SKM-1 treated with dmso at 0.1 percent for 144 hours (cell line): ENCODE results near the gene ZBTB46.
"Not testable (repeated sequence)": the region's sequence is repeated elsewhere in the genome, so short reads cannot be mapped to it uniquely, and the experiment has no call there.

Experiments
- DNase-seq: peaks from one replicate; lab custom pipeline; 2025; ENCODE audit not compliant: unreplicated experiment; lab: John Stamatoyannopoulos, UW

Gene ZBTB46

DNA sequence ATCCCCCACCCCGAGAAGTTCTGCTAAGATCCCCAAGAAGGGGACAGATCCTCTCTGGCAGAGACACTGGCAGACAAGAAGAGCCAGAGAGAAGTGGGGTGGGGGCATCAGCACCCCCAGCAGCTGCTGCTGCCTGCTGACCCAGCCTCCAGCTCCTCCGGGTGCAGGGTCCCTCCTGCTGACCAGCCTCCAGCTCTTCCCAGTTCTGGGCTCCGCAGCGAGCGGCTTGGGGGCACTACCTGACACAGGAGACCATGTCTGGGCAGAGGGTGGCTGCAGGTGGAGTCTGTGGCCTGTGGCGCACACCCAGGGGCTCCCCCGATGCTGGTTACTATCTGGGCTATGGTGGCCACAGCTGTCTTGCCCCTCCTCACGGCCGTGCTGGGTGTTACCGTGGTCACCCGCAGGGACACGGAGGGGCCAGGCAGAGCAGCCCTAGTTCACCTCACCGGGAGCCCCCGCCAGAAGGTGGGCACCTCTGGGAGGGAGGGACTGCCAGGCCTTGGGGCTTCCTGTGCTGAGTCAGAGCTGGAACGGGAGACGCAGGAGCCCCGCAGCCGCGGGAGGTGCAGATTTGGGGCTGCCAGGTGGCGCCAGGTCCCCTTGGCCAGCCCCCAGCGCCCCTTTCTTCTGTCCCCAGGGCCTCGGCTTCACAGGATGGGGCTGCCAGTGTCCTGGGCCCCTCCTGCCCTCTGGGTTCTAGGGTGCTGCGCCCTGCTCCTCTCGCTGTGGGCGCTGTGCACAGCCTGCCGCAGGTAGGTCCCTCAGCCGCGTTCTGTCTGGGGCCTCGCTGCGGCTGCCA, 94.0 kb downstream of the ZBTB46 start:
- DNase-seq = no peak

DNA sequence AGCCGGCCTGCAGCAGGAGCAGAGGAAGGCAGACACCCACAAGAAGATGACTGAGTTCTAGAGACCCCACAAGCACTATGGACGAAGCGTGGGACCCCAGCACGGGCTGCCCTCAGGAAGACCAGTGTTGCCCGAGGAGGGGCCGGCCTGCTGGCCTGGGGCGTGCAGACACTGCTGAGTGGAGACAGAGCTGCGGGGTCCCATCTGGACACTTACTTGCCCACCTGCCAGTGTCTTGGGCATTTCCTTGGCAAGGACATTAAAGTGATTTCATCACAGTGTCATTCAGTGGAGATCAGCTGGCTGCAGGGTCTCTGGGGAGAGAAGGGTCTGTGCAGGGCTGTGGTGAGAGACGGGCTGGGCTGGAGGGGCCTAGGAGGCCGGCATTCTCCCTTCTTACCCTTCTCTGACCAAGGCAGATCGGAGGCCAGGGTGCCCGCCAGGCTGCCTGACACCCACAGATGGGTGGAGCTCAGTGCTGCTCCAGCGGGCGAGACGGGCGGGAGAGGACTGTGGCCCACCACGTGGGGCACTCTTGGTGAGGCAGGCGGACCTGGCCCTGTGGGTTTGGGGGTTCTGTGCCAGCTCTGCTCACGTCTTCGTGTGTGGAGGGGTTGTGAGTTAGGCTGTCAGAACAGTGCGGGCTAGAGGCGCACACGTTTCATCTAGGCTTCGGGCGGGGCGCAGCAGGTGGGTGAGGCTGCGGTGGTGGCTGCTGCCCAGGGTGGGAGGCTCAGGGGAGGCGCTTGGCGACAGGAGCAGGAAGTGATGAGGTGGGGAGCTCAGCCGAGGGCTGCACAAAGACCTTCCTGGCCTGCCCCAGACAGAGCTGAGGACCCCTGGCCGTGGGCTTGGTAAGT, 95.0 kb downstream of the ZBTB46 start, which contains the start of gene LIME1:
TSS of gene LIME1 (plus strand) at position 806 of the 860 bp plus-strand sequence. CDS start 886 bp downstream, outside the sequence.
- DNase-seq = no peak

DNA sequence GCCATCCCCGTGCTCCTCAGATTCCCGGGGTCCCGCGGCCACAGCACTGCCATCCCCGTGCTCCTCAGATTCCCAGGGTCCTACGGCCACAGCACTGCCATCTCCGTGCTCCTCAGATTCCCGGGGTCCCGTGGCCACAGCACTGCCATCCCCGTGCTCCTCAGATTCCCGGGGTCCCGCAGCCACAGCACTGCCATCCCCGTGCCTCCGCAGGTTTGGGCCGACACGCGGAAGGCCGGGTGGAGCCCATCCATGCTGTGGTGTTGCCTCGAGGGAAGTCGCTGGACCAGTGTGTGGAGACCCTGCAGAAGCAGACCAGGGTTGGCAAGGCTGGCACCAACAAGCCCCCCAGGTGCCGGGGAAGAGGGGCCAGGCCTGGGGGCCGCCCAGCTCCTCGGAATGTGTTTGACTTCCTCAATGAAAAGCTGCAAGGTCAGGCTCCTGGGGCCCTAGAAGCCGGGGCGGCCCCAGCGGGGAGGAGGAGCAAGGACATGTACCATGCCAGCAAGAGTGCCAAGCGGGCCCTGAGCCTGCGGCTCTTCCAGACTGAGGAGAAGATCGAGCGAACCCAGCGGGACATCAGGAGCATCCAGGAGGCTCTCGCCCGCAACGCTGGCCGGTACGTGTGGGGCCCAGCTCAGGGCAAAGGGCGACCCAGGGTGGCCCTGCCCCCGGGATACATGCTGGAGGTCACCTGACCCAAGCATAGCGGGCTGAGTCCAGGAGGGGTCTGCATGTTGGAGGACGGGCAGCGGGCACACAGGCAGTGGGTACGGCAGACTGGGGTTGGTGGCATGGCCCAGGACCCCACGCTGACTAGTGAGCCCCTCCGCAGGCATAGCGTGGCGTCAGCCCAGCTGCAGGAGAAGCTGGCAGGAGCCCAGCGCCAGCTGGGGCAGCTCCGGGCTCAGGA, 95.9 kb downstream of the ZBTB46 start:
- DNase-seq = no peak

- DNase-seq = no peak
Measured at GRCh38 chr20:63734111-63734945, 96.7 kb downstream of the ZBTB46 start.

DNA sequence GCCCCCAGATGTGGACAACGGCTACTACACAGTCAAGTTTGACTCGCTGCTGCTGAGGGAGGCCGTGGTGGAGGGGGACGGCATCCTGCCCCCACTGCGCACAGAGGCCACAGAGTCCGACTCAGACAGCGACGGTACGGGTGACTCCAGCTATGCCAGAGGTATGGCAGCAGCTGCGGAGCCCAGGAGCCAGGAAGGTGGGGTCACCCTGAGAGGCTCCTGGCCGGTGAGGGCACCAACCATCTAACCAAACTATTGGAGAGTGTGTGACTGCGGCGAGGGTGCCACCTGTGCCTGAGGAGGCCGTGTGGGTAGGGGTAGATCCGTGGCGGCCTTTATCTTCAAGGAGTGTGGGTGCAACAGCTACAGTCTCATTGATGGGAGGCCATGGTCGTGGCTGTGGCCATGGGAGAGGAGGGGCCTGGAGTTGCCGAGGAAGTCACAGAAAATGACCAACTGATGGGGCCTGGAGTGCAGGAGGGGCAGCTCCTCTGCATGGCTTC, 97.4 kb downstream of the ZBTB46 start:
- DNase-seq = no peak

DNA sequence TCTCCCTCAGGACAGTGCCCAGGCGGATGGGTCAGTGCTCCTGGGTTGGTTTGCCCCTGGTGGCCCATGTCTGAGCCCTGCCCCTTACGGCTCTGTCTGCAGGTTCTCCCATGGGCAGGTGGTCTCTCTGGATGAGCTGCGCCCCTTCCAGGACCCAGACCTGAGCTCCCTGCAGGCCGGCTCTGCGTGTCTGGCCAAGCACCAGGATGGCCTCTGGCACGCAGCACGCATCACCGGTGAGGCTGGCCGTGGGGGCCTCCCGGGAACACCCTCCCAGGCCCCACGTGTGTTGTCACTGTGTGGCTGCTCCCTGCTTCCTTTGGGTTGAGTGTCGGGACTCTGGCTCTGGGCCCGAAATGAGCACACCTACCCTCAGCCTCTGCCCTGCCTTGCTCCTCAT, 97.9 kb downstream of the ZBTB46 start:
- no peak for DNase-seq

DNA sequence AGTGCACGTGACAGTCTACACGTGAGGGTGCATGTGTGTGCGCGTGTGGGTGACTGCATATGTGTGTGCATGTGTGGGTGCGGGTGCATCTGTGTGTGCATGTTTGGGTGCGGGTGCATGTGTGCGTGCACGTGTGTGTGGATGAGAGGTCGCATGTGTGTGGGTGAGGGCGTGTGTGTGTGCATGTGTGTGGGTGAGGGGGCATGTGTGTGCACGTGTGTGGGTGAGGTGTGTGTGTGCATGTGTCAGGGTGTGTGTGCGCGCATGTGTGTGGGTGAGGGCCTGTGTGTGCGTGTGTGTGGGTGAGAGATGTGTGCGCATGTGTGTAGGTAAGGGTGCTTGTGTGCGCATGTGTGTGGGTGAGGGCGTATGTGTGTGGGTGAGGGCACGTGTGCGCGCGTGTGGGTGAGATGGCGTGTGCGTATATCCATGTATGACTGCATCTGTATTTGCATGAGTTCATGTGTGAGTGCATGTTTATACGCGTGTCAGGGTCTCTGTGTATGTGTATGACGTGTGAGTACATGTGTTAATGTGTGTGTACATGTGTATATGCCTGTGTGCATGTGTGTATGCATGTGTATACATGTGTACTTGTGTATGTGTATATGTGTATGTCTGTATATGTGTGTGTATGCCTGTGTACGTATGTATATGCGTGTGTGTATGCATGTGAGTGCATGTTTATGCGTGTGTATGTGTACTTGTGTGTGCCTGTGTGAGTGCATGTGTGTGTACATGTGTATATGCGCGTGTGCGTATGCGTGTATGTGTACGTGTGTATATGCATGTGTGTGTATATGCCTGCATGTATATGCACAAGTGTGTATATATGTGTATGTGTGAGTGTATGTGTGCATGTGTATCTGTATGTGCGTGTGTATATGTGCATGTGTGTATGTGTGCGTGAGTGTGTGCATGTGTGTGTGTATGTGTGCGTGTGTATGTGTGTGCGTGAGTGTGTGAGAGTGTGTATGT, 98.7 kb downstream of the ZBTB46 start:
- no peak for DNase-seq

DNA sequence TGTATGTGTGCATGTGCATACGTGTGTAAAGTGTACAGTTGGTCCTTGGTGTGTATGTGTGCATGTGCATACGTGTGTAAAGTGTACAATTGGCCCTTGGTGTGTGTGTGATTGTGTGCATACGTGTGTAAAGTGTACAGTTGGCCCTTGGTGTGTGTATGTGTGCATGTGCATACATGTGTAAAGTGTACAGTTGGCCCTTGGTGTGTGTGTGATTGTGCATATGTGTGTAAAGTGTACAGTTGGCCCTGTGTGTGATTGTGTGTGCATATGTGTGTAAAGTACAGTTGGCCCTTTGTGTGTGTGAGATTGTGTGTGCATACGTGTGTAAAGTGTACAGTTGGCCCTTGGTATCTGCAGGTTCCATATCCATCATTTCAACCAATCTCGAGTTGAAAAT, 99.7 kb downstream of the ZBTB46 start:
- no peak for DNase-seq

GRCh38 chr20:63730189-63730733, 100.8 kb downstream of the ZBTB46 start:
- DNase-seq = not testable (repeated sequence)

- not testable (repeated sequence) for DNase-seq
Measured at GRCh38 chr20:63722967-63723622, 108.0 kb downstream of the ZBTB46 start.

DNA sequence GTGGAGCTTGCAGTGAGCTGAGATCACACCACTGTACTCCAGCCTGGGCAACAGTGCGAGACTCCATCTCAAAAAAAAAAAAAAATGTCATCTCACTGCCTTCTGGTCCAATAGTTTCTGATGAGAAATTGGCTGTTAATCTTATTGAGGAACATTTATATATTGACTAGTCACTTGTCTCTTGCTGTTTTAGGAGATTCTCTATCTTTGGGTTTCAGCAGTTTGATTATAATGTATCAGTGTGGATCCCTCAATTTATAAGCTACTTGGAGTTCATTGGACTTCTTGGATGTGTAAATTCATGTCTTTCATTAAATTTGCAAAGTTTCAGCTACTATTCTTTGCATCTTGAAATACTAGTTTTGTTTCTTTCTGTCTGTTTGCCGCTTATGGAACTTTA, 112.1 kb downstream of the ZBTB46 start:
- no peak for DNase-seq

- no peak for DNase-seq
Measured at GRCh38 chr20:63714858-63715257, 116.2 kb downstream of the ZBTB46 start.

GRCh38 chr20:63712191-63712590, 118.9 kb downstream of the ZBTB46 start:
- no peak for DNase-seq

DNA sequence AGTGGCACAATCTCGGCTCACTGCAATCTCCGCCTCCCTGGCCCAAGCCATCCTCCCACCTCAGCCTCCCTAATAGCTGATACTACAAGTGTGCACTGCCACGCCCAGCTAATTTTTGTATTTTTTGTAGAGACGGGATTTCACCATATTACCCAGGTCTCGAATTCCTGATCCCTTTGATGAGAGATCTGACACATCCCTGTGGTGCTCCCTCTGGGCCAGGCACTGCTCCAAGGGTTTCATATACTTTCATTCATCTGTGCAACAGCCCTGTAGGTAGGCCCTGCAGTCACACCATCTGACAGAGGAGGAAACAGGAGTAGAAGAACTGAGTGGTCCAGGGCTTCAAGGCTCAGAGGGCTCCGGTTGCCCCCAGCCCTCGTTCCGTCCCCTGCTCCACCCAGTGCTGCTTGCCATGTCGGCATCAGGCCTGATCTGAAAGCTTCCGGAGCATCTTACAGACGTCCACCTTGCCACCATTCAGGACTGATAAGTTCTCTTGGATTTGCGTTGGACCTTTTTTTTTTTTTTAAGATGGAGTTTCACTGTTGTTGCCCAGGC, 119.9 kb downstream of the ZBTB46 start:
- DNase-seq = no peak

- DNase-seq = no peak
Measured at GRCh38 chr20:63709149-63709527, 121.9 kb downstream of the ZBTB46 start.

DNA sequence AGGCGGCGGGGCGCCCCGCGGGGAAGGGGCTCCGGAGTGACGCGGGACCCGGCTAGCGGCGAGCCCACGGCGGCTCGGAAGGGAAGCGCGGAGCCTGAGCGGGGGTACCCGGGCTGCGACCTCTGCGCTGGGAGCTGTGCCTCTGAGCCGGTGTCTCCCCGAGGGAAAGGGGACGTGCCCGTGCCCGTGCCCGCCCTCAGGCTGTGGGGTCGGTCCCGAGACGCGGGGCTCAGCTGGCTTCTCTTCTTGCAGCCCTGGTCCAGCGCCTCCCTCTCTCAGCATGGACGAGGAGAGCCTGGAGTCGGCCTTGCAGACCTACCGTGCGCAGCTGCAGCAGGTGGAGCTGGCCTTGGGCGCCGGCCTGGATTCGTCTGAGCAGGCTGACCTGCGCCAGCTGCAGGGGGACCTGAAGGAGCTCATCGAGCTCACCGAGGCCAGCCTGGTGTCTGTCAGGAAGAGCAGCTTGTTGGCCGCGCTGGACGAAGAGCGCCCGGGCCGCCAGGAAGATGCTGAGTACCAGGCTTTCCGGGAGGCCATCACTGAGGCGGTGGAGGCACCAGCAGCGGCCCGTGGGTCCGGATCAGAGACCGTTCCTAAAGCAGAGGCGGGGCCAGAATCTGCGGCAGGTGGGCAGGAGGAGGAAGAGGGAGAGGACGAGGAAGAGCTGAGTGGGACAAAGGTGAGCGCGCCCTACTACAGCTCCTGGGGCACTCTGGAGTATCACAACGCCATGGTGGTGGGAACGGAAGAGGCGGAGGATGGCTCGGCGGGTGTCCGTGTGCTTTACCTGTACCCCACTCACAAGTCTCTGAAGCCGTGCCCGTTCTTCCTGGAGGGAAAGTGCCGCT, 122.5 kb downstream of the ZBTB46 start:
- DNase-seq = no peak
